HepG2 (cell line): Measurements from ENCODE around the gene TAS2R40. TPM values are rescaled to one million over a fixed set of nuclear protein-coding genes. Genes with fewer than 3 reads are reported as not detected.

Experiments used
- BORCS8-MEF2B ChIP-seq: sonication (generic); formaldehyde crosslinking; IDR thresholded peaks from 2 replicates; pipeline ENCODE4 v1.8.0; 2022; ENCODE audit warnings: mild to moderate bottlenecking, missing genetic modification reagents
- CBFB ChIP-seq: sonication (generic); formaldehyde crosslinking; IDR thresholded peaks from 2 replicates; pipeline ENCODE4 v1.4.0; 2020; ENCODE audit warnings: missing genetic modification reagents
- CREM ChIP-seq, 2 experiments: sonication (generic) in 1 of 2; formaldehyde crosslinking in 1 of 2; IDR thresholded peaks; 2 replicates each; pipeline versions ENCODE4 v1.4.0 to v1.6.1; 2016 to 2020; ENCODE audit warnings: antibody characterized with exemption in 1 of 2, mild to moderate bottlenecking in 1 of 2, missing genetic modification reagents in 1 of 2
- DR1 ChIP-seq: sonication (generic); formaldehyde crosslinking; IDR thresholded peaks from 2 replicates; pipeline ENCODE4 v1.8.0; 2021; ENCODE audit warnings: mild to moderate bottlenecking, missing genetic modification reagents, inconsistent platforms
- RARG ChIP-seq: sonication (generic); formaldehyde crosslinking; IDR thresholded peaks from 2 replicates; pipeline ENCODE4 v1.4.0; 2020; ENCODE audit warnings: low read depth, mild to moderate bottlenecking, missing genetic modification reagents
- SALL1 ChIP-seq: sonication (generic); formaldehyde crosslinking; IDR thresholded peaks from 2 replicates; pipeline ENCODE4 v1.8.0; 2022; ENCODE audit warnings: mild to moderate bottlenecking, missing genetic modification reagents
- TEF ChIP-seq: sonication (generic); formaldehyde crosslinking; IDR thresholded peaks from 2 replicates; pipeline ENCODE4 v1.5.0; 2020; ENCODE audit warnings: missing genetic modification reagents
- ZNF839 ChIP-seq: sonication (generic); formaldehyde crosslinking; IDR thresholded peaks from 2 replicates; pipeline ENCODE4 v1.4.0; 2020; ENCODE audit warnings: missing genetic modification reagents, mild to moderate bottlenecking, borderline replicate concordance
- ZSCAN31 ChIP-seq: sonication (generic); formaldehyde crosslinking; IDR thresholded peaks from 2 replicates; pipeline ENCODE4 v1.5.0; 2020; ENCODE audit warnings: low read depth, mild to moderate bottlenecking, missing genetic modification reagents
- polyA plus RNA-seq, 8 experiments: library from polyadenylated mRNA; depleted of rRNA in 3 of 8; stranded (reverse) in 7 of 8; unstranded in 1 of 8; fragments of >200 nt; fragmentation: Illumina TruSeq in 4 of 8; extraction: Trizol in 4 of 8; gene quantifications; 2 replicates each; pipeline versions ENCODE4 v1.2.1 to v1.2.3, GENCODE V29; 2011 to 2016; ENCODE audit warnings: low read depth in 4 of 8, missing spikeins in 1 of 8, mixed read lengths in 1 of 8; ENCODE audit not compliant: insufficient read depth in 1 of 8
- total RNA-seq, 5 experiments: library from RNA; depleted of rRNA; stranded (reverse); fragments of >200 nt; fragmentation: Illumina TruSeq; extraction: Trizol; gene quantifications; 2 replicates each; pipeline ENCODE4 v1.2.3, GENCODE V29; 2016; ENCODE audit warnings: low read depth in 1 of 5
- TF ChIP-seq, protein P1 (sequence below): sonication (generic); formaldehyde crosslinking; IDR thresholded peaks from 2 replicates; pipeline ENCODE4 v1.5.1; 2020; ENCODE audit warnings: missing genetic modification reagents, mild to moderate bottlenecking, borderline replicate concordance
- TF ChIP-seq, protein P2 (sequence below): sonication (generic); formaldehyde crosslinking; IDR thresholded peaks from 2 replicates; pipeline ENCODE4 v1.9.0; 2021; ENCODE audit warnings: missing genetic modification reagents, borderline replicate concordance
- TF ChIP-seq, protein P3 (sequence below): sonication (generic); formaldehyde crosslinking; IDR thresholded peaks from 2 replicates; pipeline ENCODE4 v1.4.0; 2020; ENCODE audit warnings: low read depth, missing genetic modification reagents
- TF ChIP-seq, protein P4 (sequence below): sonication (generic); formaldehyde crosslinking; IDR thresholded peaks from 2 replicates; pipeline ENCODE4 v1.5.0; 2020; ENCODE audit warnings: missing genetic modification reagents
- TF ChIP-seq, protein P5 (sequence below): sonication (generic); formaldehyde crosslinking; IDR thresholded peaks from 2 replicates; pipeline ENCODE4 v1.4.0; 2020; ENCODE audit warnings: mild to moderate bottlenecking, missing genetic modification reagents, borderline replicate concordance

TAS2R40 gene
- total and polyA plus RNA-seq, 2 of the 13 experiments (the other 11 are each of a cell fraction or from before 2014, with no cell fraction given): not detected

- TF ChIP-seq ZNF839 (CRISPR knock-in tag): 0 out of 2 replicates have a peak, but pooled peaks have one; percentile 13
- peak; percentile 69 for TF ChIP-seq ZSCAN31 (CRISPR knock-in tag)
- TF ChIP-seq, protein P1, sequence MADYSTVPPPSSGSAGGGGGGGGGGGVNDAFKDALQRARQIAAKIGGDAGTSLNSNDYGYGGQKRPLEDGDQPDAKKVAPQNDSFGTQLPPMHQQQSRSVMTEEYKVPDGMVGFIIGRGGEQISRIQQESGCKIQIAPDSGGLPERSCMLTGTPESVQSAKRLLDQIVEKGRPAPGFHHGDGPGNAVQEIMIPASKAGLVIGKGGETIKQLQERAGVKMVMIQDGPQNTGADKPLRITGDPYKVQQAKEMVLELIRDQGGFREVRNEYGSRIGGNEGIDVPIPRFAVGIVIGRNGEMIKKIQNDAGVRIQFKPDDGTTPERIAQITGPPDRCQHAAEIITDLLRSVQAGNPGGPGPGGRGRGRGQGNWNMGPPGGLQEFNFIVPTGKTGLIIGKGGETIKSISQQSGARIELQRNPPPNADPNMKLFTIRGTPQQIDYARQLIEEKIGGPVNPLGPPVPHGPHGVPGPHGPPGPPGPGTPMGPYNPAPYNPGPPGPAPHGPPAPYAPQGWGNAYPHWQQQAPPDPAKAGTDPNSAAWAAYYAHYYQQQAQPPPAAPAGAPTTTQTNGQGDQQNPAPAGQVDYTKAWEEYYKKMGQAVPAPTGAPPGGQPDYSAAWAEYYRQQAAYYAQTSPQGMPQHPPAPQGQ (CRISPR knock-in tag): no peak
- TF ChIP-seq, protein P2, sequence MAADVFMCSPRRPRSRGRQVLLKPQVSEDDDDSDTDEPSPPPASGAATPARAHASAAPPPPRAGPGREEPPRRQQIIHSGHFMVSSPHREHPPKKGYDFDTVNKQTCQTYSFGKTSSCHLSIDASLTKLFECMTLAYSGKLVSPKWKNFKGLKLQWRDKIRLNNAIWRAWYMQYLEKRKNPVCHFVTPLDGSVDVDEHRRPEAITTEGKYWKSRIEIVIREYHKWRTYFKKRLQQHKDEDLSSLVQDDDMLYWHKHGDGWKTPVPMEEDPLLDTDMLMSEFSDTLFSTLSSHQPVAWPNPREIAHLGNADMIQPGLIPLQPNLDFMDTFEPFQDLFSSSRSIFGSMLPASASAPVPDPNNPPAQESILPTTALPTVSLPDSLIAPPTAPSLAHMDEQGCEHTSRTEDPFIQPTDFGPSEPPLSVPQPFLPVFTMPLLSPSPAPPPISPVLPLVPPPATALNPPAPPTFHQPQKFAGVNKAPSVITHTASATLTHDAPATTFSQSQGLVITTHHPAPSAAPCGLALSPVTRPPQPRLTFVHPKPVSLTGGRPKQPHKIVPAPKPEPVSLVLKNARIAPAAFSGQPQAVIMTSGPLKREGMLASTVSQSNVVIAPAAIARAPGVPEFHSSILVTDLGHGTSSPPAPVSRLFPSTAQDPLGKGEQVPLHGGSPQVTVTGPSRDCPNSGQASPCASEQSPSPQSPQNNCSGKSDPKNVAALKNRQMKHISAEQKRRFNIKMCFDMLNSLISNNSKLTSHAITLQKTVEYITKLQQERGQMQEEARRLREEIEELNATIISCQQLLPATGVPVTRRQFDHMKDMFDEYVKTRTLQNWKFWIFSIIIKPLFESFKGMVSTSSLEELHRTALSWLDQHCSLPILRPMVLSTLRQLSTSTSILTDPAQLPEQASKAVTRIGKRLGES: no peak
- peak; percentile 19; the same call in 1 of the 2 replicates for TF ChIP-seq CBFB (CRISPR knock-in tag)
- peak; percentile 86 for TF ChIP-seq BORCS8-MEF2B (CRISPR knock-in tag)
- no peak for TF ChIP-seq RARG (CRISPR knock-in tag)
- TF ChIP-seq SALL1 (CRISPR knock-in tag): peak; percentile 85
- peak; percentile 48; the same call in 1 of the 2 replicates for TF ChIP-seq CREM (IDR thresholded peaks at IDR 0.05)
- no peak for TF ChIP-seq CREM (CRISPR knock-in tag; IDR thresholded peaks at IDR 0.05)
- TF ChIP-seq TEF (CRISPR knock-in tag): peak; percentile 19; the same call in 1 of the 2 replicates
- TF ChIP-seq, protein P3, sequence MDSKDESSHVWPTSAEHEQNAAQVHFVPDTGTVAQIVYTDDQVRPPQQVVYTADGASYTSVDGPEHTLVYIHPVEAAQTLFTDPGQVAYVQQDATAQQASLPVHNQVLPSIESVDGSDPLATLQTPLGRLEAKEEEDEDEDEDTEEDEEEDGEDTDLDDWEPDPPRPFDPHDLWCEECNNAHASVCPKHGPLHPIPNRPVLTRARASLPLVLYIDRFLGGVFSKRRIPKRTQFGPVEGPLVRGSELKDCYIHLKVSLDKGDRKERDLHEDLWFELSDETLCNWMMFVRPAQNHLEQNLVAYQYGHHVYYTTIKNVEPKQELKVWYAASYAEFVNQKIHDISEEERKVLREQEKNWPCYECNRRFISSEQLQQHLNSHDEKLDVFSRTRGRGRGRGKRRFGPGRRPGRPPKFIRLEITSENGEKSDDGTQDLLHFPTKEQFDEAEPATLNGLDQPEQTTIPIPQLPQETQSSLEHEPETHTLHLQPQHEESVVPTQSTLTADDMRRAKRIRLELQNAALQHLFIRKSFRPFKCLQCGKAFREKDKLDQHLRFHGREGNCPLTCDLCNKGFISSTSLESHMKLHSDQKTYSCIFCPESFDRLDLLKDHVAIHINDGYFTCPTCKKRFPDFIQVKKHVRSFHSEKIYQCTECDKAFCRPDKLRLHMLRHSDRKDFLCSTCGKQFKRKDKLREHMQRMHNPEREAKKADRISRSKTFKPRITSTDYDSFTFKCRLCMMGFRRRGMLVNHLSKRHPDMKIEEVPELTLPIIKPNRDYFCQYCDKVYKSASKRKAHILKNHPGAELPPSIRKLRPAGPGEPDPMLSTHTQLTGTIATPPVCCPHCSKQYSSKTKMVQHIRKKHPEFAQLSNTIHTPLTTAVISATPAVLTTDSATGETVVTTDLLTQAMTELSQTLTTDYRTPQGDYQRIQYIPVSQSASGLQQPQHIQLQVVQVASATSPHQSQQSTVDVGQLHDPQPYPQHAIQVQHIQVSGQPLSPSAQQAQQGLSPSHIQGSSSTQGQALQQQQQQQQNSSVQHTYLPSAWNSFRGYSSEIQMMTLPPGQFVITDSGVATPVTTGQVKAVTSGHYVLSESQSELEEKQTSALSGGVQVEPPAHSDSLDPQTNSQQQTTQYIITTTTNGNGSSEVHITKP (CRISPR knock-in tag): peak; percentile 25; the same call in 1 of the 2 replicates
- TF ChIP-seq, protein P4, sequence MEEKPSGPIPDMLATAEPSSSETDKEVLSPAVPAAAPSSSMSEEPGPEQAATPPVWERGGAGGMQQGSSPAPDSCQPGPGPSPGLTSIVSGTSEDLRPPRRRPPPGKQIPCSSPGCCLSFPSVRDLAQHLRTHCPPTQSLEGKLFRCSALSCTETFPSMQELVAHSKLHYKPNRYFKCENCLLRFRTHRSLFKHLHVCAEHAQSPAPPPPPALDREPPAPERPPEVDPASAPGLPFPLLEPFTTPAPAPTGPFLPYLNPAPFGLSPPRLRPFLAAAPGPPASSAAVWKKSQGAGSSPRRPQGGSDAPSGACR (CRISPR knock-in tag): peak; percentile 65; the same call in 1 of the 2 replicates
- TF ChIP-seq DR1 (CRISPR knock-in tag): peak; percentile 60
- TF ChIP-seq, protein P5, sequence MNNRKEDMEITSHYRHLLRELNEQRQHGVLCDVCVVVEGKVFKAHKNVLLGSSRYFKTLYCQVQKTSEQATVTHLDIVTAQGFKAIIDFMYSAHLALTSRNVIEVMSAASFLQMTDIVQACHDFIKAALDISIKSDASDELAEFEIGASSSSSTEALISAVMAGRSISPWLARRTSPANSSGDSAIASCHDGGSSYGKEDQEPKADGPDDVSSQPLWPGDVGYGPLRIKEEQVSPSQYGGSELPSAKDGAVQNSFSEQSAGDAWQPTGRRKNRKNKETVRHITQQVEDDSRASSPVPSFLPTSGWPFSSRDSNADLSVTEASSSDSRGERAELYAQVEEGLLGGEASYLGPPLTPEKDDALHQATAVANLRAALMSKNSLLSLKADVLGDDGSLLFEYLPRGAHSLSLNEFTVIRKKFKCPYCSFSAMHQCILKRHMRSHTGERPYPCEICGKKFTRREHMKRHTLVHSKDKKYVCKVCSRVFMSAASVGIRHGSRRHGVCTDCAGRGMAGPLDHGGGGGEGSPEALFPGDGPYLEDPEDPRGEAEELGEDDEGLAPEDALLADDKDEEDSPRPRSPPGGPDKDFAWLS: no peak
These were observed 41.7 kb downstream of the TAS2R40 start, which contains the start of gene GSTK1 (continued) for GRCh38 chr7:143263266-143264195.
